GM18505 (cell line): Measurements from ENCODE around the gene PRKCA.

Experiments used
- ATAC-seq: cut with Tn5 transposase; IDR thresholded peaks from one replicate; pipeline ENCODE4 v1.9.1; 2021; ENCODE audit not compliant: unreplicated experiment
- POLR2A ChIP-seq: IDR thresholded peaks from 4 replicates; pipeline ENCODE4 v1.6.1; 2011; ENCODE audit warnings: borderline replicate concordance; ENCODE audit not compliant: insufficient read depth, insufficient read length; ENCODE audit errors: extremely low read depth

The PRKCA gene

DNA sequence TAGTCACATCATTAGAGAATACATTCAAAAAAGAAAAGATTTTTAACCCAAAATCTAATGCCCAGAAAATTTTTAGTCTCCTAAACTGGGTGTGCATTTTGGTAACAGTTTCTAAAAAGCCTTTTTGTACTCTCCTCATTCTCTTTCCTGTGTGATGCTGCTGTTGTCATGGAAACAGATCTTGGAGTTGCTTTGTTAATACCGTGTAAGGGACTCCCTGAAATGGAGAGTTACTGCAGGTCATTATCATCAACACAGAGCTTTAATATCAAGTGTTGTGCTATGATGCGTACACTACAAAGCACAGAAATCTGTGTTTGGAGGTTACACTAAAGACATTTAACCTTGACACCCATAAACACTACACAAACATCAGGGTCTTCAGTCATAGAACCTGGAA, 216.3 kb downstream of the PRKCA start:
- TF ChIP-seq POLR2A: no peak
- no peak for ATAC-seq

DNA sequence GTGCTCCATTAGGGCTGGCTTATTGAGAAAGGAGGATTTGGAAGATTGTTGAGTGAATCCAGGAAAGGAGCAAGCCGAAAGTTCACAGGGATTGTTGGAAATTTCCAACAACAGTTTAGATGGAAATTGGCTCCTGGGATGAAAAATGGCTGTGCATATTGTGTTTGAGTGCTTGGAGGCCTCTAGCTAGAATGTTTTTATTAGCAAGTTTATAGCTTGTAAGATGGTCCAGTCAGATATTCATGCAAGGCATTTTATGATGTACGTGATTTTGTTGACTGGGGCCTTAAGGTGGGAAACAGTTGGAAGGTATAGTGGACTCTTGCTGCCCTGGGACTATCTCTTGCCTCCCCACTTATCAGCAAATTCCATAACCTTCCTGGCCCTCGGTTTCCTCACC, 216.7 kb downstream of the PRKCA start:
- no peak for ATAC-seq
- TF ChIP-seq POLR2A: no peak

DNA sequence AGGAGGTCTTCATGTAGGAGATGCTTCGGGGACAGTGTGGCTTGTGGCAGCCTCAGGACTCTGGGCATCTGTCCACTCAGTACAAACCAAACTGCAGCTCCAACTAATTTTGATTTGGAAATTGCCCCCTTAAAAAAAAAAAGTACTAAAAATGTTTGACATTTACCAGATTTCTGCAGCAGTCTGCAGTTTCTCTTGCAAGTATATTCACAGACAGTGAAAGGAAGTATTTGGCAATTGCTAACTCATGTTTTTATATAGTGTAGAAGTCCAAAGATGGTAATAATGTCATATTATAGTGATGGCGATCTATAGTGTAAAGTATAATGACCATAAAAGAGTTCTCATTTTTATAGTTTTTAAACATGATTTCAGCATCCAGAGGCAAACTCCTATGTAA, 218.6 kb downstream of the PRKCA start:
- ATAC-seq: no peak
- no peak for TF ChIP-seq POLR2A

DNA sequence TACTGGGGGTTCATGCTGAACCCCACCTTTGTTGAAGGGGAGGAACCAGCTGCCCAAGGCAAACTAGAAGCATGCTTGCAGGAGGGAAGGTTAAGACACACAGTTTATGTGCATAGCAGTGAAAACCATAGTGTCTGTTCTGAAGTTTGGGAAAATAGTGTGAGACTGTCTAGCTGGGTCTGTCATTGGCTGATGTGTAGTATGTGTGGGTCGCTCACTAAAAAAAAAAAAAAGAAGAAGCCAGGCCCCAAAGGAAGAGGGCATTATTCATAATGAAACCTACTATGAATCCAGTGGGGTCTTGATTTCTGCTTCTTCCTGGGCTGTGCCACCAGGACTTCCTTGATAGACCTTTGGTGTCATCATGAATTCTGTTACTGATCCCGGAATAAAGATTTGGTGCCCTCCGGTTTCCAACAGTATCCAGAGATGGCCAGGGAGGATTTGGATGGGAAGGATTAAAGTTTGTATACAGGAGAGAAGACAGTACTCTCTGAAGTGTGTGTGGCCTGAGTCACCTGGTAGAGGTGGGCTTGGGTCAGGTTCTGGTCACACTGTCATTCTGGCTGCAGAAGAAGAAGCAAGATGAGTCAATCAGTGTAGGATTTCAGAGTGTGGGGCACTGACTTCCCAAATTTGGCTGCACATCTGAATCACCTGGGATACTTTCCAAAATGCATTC, 220.3 kb downstream of the PRKCA start:
- no peak for ATAC-seq
- no peak for TF ChIP-seq POLR2A

DNA sequence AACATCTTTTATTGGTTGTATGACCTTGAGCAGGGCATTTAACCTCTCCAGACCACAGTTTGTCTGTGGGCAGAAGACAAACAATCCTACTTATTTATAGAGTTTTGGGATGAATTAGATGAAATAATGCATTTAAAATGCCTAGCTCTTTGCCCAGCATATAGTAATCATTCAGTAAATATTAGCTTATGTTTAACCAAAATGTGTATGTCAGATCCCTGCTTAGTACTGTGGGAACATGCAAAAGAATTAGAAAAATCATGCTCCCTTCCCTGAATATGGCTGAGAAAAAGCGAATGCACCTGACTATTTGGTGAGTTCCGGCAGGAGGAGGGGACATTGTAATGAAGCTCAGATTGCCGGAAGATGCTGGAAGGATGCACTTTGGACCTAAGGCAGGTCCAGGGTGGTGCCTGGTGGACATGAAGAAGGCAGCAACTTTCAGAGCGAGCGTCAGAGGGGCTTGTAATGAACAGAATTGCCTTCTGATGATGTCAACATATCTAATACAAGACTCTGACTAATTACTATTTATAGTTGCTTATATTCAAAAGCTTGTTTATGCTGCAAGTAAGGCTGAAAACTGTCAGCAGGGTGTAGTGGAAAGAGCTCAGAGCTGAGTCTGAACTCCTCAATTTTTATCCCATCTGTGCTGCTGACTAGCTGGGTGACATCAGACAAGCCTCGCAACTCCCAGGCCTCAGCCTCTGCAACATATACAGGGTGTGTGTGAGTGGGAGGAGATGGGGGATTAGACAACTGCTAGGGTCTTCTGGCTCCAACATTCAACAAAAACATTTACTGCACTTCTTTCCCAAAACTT, 221.2 kb downstream of the PRKCA start:
- no peak for TF ChIP-seq POLR2A
- ATAC-seq: no peak

DNA sequence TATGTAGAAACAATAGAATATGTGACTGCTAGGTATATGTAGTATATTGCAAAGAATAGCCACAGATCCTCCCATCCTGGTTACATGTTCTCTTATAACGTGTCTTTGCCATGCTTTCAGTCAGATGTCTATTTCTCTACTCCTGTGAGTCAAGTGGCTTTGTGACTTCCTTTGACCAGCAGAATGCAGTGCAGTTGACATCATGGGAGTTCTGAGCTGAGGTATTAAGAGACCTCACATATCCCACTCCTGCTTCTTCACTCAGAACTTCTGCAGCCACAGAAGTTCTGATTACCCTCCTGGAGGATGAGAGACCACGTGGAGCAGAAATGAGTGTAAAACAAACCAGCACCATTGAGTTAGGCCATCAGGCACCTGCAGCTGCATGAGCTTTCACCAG, 222.5 kb downstream of the PRKCA start:
- ATAC-seq: no peak
- TF ChIP-seq POLR2A: no peak

DNA sequence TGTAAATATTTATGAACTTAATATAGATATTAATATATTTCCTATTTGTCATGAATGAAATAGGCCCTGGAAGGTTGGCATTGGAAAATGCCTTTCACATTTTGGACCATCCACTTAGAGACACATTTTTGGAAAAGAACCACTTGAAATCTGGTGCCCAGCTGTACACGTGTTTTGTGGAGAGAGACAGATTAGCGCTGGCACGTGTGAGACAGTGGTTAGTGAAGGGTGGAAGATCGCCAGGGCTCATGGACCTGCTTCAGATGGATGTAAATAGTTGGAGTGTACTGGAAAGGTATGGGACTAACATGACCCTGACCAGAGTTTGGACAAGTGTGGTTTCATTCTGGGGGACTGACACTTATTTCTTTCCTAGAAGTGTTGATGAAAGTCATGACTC, 222.9 kb downstream of the PRKCA start:
- ATAC-seq: no peak
- no peak for TF ChIP-seq POLR2A

DNA sequence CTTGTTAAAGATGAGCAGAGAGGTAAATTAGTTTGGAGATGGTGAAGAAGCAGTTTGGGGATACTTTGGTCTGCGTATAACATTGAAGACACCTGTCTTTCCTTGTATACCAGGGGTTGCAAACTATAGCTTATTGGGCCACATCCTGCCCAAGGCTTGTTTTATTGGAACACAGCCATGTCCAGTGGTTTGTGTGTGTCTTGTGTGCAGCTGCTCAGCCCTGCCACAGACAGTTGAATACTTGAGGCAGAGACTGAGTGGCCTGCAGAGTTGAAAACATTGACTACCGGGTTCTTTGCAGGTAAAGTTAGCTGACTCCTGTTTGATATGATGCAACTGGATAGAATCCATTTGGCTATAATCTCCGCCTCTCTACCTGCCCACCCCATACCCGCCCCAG, 224.4 kb downstream of the PRKCA start:
- ATAC-seq: no peak
- no peak for TF ChIP-seq POLR2A

DNA sequence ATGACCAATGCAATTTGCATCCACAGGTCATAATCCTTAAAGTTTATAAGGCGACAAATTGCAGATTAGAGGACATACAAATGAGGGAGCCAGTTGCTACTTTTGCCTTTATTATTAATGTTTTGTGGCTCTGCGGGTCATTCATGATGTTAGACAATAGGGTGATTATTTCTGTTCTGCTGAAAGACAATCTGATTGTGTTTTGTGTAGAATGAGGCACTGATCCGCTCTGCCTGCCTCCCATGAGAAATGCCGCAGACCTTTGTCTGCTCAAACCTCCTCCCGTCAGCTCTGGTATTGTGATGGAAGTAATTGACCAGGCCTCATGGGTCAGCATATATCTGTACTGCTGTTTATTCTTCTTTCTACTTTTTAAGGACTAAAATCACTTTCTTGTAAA, 224.9 kb downstream of the PRKCA start:
- ATAC-seq: no peak
- TF ChIP-seq POLR2A: no peak

DNA sequence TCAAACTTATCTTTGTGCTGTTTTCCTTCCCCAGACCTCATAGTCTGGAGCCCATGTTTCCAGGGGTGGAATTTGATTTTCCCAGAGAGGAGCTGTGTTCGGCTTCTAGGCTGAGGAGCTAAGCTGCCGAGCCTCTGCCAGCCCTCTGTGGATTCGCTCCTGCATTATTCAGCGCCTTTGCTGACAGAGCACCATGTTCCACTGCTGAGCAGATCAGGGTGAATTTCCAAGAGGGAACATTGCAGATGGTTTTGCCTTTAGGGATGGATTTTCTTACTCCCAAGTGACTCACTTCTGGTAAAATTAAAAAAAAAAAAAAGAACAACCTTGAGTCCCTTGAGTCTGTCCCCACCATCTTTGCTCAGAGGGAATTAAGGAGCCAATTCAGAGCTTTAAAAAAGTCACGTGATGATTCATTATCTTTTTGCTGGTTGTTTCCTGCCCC, 229.5 kb downstream of the PRKCA start:
- ATAC-seq: no peak
- no peak for TF ChIP-seq POLR2A

DNA sequence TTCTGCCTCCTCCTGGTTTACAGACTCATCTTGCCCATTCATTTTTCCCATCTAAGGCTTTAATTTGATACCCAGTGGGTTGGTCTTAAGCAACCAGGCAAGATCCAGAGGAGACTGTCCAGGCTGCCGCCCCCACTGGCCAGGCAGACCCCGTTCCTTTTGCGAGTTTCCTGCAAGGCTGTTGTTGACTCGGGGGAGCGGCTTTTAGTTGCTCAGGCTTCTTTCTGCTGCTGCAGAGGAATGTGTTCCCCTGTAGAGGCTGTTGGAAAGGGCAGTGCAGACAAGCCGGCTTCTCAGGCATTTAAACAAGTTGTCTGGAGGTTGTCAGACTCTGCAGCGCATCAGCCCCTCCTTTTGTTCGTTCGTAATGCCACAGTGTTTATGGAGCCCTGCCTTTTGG, 231.2 kb downstream of the PRKCA start:
- TF ChIP-seq POLR2A: no peak
- ATAC-seq: no peak

DNA sequence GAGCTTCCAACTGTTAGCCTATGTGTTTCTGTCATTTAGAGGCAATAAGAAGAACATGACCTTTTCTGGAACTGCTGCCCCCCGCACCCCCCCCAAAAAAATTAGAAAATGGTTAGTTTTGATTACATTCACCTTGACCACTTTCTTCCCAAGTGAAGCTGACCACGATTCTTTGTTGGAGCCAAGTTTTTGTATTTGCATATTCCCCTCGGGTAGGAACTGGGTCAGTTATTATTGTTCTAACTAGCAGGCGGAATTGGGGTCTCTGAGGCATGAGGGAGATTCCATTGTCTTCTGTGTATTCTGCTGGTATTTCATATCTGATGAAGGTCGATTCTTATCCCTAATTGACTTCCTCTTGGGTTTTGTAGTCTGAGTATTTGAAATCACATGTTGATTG, 231.6 kb downstream of the PRKCA start:
- no peak for TF ChIP-seq POLR2A
- ATAC-seq: no peak

DNA sequence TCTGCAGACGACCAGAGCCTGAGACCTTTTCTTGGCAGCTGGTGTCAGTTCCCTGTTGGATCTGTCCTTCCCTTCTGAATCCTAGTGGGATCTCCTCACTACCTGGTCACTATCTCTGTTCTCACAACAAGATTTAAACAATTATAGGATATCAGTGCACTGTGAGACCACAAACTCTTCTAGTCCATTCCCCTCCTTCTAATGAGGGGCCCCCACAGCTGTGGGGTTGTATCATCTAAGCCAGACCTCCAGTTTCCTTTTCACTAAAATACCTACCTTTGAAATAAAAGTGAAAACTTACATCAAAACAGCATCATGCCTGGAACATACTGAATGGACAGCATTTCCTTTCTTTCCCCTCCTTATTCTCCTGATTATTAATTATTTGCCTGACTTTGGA, 233.2 kb downstream of the PRKCA start:
- no peak for TF ChIP-seq POLR2A
- ATAC-seq: no peak

DNA sequence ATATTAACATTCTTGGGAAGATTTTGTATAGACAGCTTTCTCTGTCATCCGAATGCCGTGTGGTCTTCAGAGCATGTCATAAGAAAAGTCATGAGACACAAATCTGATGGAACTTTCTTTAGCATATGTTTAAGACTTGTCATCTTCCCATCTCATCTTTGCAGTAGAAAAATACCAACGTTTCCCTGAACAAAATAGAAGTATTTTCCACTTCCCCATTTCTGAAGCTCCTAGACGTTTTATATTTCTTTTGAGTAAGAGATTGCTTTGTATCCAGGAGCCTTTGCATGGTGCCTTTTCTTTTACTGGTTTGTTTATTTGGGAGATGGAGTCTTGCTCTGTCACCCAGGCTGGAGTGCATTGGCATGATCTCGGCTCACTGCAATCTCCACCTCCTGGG, 235.1 kb downstream of the PRKCA start:
- TF ChIP-seq POLR2A: no peak
- no peak for ATAC-seq
